ENCODE measurements around the gene SORCS3. TPM values are rescaled to one million over a fixed set of nuclear protein-coding genes. Genes with fewer than 3 reads are reported as not detected.

SORCS3 gene
- total RNA-seq, 2 donors from 2014 or later: 4.3 TPM; not detected in 1

GRCh38 chr10:105070952-105071351 lies 429.9 kb downstream of the SORCS3 start:
- no peak overlapping the region for H3K27ac ChIP-seq
- 44% methylated on average over 1 of the region's 1 CpG for WGBS
- no peak for DNase-seq (ENCODE audit: low spot score)
- intact Hi-C loops (cut with DNase I): no loop called here
- no peaks in the 10 kb centered on the region for H3K27me3 ChIP-seq (replicated peaks; ENCODE audit: insufficient read depth)
- no peaks in the 10 kb centered on the region for H3K9me3 ChIP-seq
- no peaks in the 10 kb centered on the region for H3K36me3 ChIP-seq
- no peak for TF ChIP-seq POLR2A (IDR thresholded peaks at IDR 0.05)
- no peak for TF ChIP-seq CTCF (IDR thresholded peaks at IDR 0.05)
- TF ChIP-seq POLR2AphosphoS5 (IDR thresholded peaks at IDR 0.05): no peak
- H3K4me3 ChIP-seq: no peak overlapping the region
- H3K4me1 ChIP-seq (replicated peaks): no peaks in the 10 kb centered on the region

GRCh38 chr10:105071980-105072379 lies 430.9 kb downstream of the SORCS3 start:
- Histone ChIP-seq H3K4me3 (no peak overlapping the region), H3K27ac (no peak overlapping the region), H3K36me3 (no peaks in the 10 kb centered on the region), H3K4me1 (replicated peaks) (no peaks in the 10 kb centered on the region), H3K27me3 (replicated peaks; ENCODE audit: insufficient read depth) (no peaks in the 10 kb centered on the region), H3K9me3 (no peaks in the 10 kb centered on the region)
- TF ChIP-seq POLR2AphosphoS5 (IDR thresholded peaks at IDR 0.05): no peak
- TF ChIP-seq POLR2A (IDR thresholded peaks at IDR 0.05): no peak
- TF ChIP-seq CTCF (IDR thresholded peaks at IDR 0.05): no peak
- intact Hi-C loops (cut with DNase I): no loop called here
- WGBS: 76% methylated on average over 5 of the region's 5 CpGs
- DNase-seq (ENCODE audit: low spot score): no peak

GRCh38 chr10:105073999-105074398 lies 432.9 kb downstream of the SORCS3 start:
- TF ChIP-seq POLR2A (IDR thresholded peaks at IDR 0.05) (no peak), POLR2AphosphoS5 (IDR thresholded peaks at IDR 0.05) (no peak), CTCF (IDR thresholded peaks at IDR 0.05) (no peak)
- intact Hi-C loops (cut with DNase I): no loop called here
- Histone ChIP-seq H3K4me1 (replicated peaks) (no peaks in the 10 kb centered on the region), H3K9me3 (no peaks in the 10 kb centered on the region), H3K4me3 (no peak overlapping the region), H3K27me3 (replicated peaks; ENCODE audit: insufficient read depth) (no peaks in the 10 kb centered on the region), H3K36me3 (no peaks in the 10 kb centered on the region), H3K27ac (no peak overlapping the region)
- no peak for DNase-seq (ENCODE audit: low spot score)
- WGBS: 48% methylated on average over 4 of the region's 4 CpGs

- H3K9me3 ChIP-seq: no peaks in the 10 kb centered on the region
- no peaks in the 10 kb centered on the region for H3K36me3 ChIP-seq
- H3K27ac ChIP-seq: no peak overlapping the region
- no peak for DNase-seq (ENCODE audit: low spot score)
- TF ChIP-seq CTCF (IDR thresholded peaks at IDR 0.05) (no peak), POLR2AphosphoS5 (IDR thresholded peaks at IDR 0.05) (no peak), POLR2A (IDR thresholded peaks at IDR 0.05) (no peak)
- intact Hi-C loops (cut with DNase I): no loop called here
- H3K27me3 ChIP-seq (replicated peaks; ENCODE audit: insufficient read depth): no peaks in the 10 kb centered on the region
- 86% methylated on average over 1 of the region's 1 CpG for WGBS
- H3K4me1 ChIP-seq (replicated peaks): no peaks in the 10 kb centered on the region
- H3K4me3 ChIP-seq: no peak overlapping the region
Observed at GRCh38 chr10:105075031-105075430, 433.9 kb downstream of the SORCS3 start.

GRCh38 chr10:105085980-105086379 lies 444.9 kb downstream of the SORCS3 start:
- Histone ChIP-seq H3K4me3 (no peak overlapping the region), H3K27ac (no peak overlapping the region), H3K36me3 (no peaks in the 10 kb centered on the region), H3K9me3 (no peaks in the 10 kb centered on the region), H3K27me3 (replicated peaks; ENCODE audit: insufficient read depth) (no peaks in the 10 kb centered on the region), H3K4me1 (replicated peaks) (no peaks in the 10 kb centered on the region)
- TF ChIP-seq POLR2A (IDR thresholded peaks at IDR 0.05) (no peak), POLR2AphosphoS5 (IDR thresholded peaks at IDR 0.05) (no peak), CTCF (IDR thresholded peaks at IDR 0.05) (no peak)
- DNase-seq (ENCODE audit: low spot score): no peak
- intact Hi-C loops (cut with DNase I): no loop called here
- 69% methylated on average over 2 of the region's 2 CpGs for WGBS
